Mesenchymal stem cell (in vitro differentiated cells and primary cell): ENCODE results near the gene ADA. TPM values are rescaled to one million over a fixed set of nuclear protein-coding genes. Genes with fewer than 3 reads are reported as not detected.
A peak's percentile ranks its signal among the peaks of the same experiment; 100 is the strongest.
"Not testable (repeated sequence)": the region's sequence is repeated elsewhere in the genome, so short reads cannot be mapped to it uniquely, and the experiment has no call there.

Experiments
- DNase-seq: peaks from one replicate; pipeline ENCODE4 v3.0.0-alpha.2; 2013
- H2AFZ ChIP-seq: one replicate; pipeline ENCODE4 v1.6.1; 2013; ENCODE audit warnings: low read depth, mild to moderate bottlenecking, control low read depth, inconsistent platforms, low read length, moderate library complexity
- H2AK5ac ChIP-seq: 2 replicates; pipeline ENCODE4 v1.6.1; 2013; ENCODE audit warnings: low read length, moderate library complexity, mild to moderate bottlenecking, inconsistent platforms; ENCODE audit not compliant: severe bottlenecking
- H2BK120ac ChIP-seq: one replicate; pipeline ENCODE4 v1.6.1; 2013; ENCODE audit warnings: low read depth, mild to moderate bottlenecking, inconsistent platforms, low read length, moderate library complexity
- H2BK12ac ChIP-seq, 2 experiments: one replicate each; pipeline ENCODE4 v1.6.1; 2013; ENCODE audit warnings: inconsistent platforms in 2 of 2, low read length in 2 of 2, mild to moderate bottlenecking in 2 of 2, moderate library complexity in 2 of 2, control low read depth in 1 of 2
- H2BK15ac ChIP-seq: one replicate; pipeline ENCODE4 v1.6.1; 2013; ENCODE audit warnings: mild to moderate bottlenecking, low read depth, inconsistent platforms; ENCODE audit not compliant: poor library complexity, severe bottlenecking
- H2BK5ac ChIP-seq: 2 replicates; pipeline ENCODE4 v1.6.1; 2013; ENCODE audit warnings: low read depth, mild to moderate bottlenecking, low read length, control low read depth, inconsistent platforms; ENCODE audit not compliant: poor library complexity, severe bottlenecking
- H3K14ac ChIP-seq, 2 experiments: one replicate each; pipeline ENCODE4 v1.6.1; 2013; ENCODE audit warnings: inconsistent platforms in 2 of 2, low read length in 2 of 2, control low read depth in 1 of 2, mild to moderate bottlenecking in 1 of 2, moderate library complexity in 1 of 2
- H3K18ac ChIP-seq, 2 experiments: one replicate each; pipeline ENCODE4 v1.6.1; 2013; ENCODE audit warnings: inconsistent platforms in 2 of 2, low read length in 2 of 2, control low read depth in 1 of 2, low read depth in 1 of 2, mild to moderate bottlenecking in 1 of 2
- H3K23ac ChIP-seq, 2 experiments: one replicate each; pipeline ENCODE4 v1.6.1; 2013; ENCODE audit warnings: inconsistent platforms in 2 of 2, low read length in 2 of 2, mild to moderate bottlenecking in 2 of 2, moderate library complexity in 2 of 2, control low read depth in 1 of 2
- H3K27ac ChIP-seq: 2 replicates; pipeline ENCODE4 v1.5.1; 2013; ENCODE audit warnings: mild to moderate bottlenecking, moderate library complexity, low read length, control low read depth, inconsistent platforms; ENCODE audit not compliant: poor library complexity, severe bottlenecking
- H3K27me3 ChIP-seq, 2 experiments: 2 replicates each; pipeline versions ENCODE4 v1.6.1 to v1.7.0; 2013; ENCODE audit warnings: low read length in 2 of 2, mild to moderate bottlenecking in 2 of 2, moderate library complexity in 2 of 2, control low read depth in 1 of 2, inconsistent platforms in 1 of 2; ENCODE audit not compliant: control insufficient read depth in 1 of 2, insufficient read depth in 1 of 2
- H3K36me3 ChIP-seq, 2 experiments: 2 replicates each; pipeline versions ENCODE4 v1.6.1 to v1.7.0; 2013; ENCODE audit warnings: low read length in 2 of 2, control low read depth in 1 of 2, inconsistent platforms in 1 of 2, low read depth in 1 of 2, mild to moderate bottlenecking in 1 of 2; ENCODE audit not compliant: insufficient read depth in 2 of 2, control insufficient read depth in 1 of 2
- H3K4ac ChIP-seq, 2 experiments: one replicate each; pipeline ENCODE4 v1.6.1; 2013; ENCODE audit warnings: inconsistent platforms in 2 of 2, low read length in 2 of 2, mild to moderate bottlenecking in 2 of 2, moderate library complexity in 2 of 2, control low read depth in 1 of 2, low read depth in 1 of 2
- H3K4me1 ChIP-seq: 2 replicates; pipeline ENCODE4 v1.6.1; 2013; ENCODE audit warnings: low read depth, low read length, control low read depth; ENCODE audit not compliant: control insufficient read depth, insufficient read depth
- H3K4me2 ChIP-seq: 2 replicates; pipeline ENCODE4 v1.6.1; 2013; ENCODE audit warnings: low read length, mild to moderate bottlenecking, inconsistent platforms; ENCODE audit not compliant: poor library complexity, severe bottlenecking
- H3K4me3 ChIP-seq, 2 experiments: 2 replicates each; pipeline versions ENCODE4 v1.5.1 to v1.7.0; 2013; ENCODE audit warnings: low read length in 2 of 2, mild to moderate bottlenecking in 2 of 2, control low read depth in 1 of 2, low read depth in 1 of 2; ENCODE audit not compliant: insufficient read depth in 1 of 2
- H3K79me1 ChIP-seq: replicated peaks from 2 replicates; pipeline ENCODE4 v1.6.1; 2013; ENCODE audit warnings: mild to moderate bottlenecking, control low read depth, low read length, inconsistent platforms; ENCODE audit not compliant: poor library complexity, severe bottlenecking
- H3K9ac ChIP-seq: 2 replicates; pipeline ENCODE4 v1.7.0; 2013; ENCODE audit warnings: mild to moderate bottlenecking, low read length, moderate library complexity
- H3K9me3 ChIP-seq: 2 replicates; pipeline ENCODE4 v1.7.0; 2013; ENCODE audit warnings: mild to moderate bottlenecking, low read length; ENCODE audit not compliant: control insufficient read depth
- H4K8ac ChIP-seq: one replicate; pipeline ENCODE4 v1.6.1; 2013; ENCODE audit warnings: inconsistent platforms, mild to moderate bottlenecking, low read length, moderate library complexity
- H4K91ac ChIP-seq: one replicate; pipeline ENCODE4 v1.6.1; 2013; ENCODE audit warnings: mild to moderate bottlenecking, low read length, inconsistent platforms
- WGBS: methylation state at CpG from one replicate; pipeline ENCODE4 v1.1.7; 2013; ENCODE audit warnings: mixed read lengths; 5-methylcytosine and 5-hydroxymethylcytosine counted together
- polyA plus RNA-seq, 2 experiments: library from polyadenylated mRNA; stranded (reverse); fragments of 200-250 nt; gene quantifications; one replicate each; pipeline ENCODE4 v1.2.3, GENCODE V29; 2013

Gene ADA
- 13.9 TPM for polyA plus RNA-seq (2013, experiment 1 of 2)
- polyA plus RNA-seq (2013, experiment 2 of 2): 14.1 TPM

DNA sequence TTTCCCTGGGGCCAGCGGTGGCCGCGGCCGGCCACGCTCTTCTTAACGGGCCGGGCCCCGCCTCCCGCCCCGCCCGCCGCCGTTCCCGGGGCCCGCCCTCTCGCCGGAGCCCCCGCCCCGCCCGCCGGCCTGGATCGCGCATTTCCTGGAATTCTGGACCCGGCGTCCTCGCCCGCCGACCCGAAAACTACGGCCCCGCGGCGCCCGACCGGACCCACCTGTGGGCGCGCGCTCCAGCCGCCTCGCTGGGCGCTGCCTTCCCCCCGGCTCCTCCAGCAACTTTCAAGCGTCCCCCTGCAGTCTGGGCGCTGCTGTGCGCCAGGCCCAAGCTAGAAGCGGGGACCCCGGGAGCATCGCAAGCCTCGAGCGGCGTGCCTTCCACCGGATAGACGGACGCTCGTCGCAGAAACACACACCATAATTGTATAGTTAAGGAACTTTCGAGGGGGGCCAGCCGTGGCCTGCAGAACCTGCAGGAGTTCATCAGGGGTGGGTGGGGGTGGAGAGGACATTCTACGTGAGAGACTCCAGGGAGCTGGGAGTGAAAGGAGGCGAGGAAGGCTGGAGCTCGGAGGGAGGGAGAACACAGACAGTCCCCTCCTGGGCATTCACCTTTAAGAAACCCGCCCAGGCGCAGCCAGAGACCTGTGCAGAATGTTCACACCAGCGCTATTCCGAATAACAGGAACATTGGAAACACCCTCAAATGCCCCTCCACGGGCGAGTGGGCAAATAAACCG is at the start of gene ADA:
Gene ADA, minus strand, starts transcription at position 16 of the 740 bp plus-strand sequence. CDS start 92 bp downstream, outside the sequence.
- peaks cover 18% of the 10 kb centered on the region for H3K4me1 ChIP-seq
- H2BK5ac ChIP-seq: no peak within 1 kb of the TSS
- peak; percentile 66 for DNase-seq
- H3K79me1 ChIP-seq: peaks cover 15% of the 10 kb centered on the region
- peak within 1 kb of the TSS; percentile 96 for H3K4me2 ChIP-seq
- peak within 1 kb of the TSS; percentile 73 to 91 for H3K4me3 ChIP-seq
- H3K27ac ChIP-seq: peak within 1 kb of the TSS; percentile 1
- H2AK5ac ChIP-seq: no peak within 1 kb of the TSS
- H3K14ac ChIP-seq: peak within 1 kb of the TSS in 1 of 2 experiments; percentile 75
- H3K4ac ChIP-seq: peak within 1 kb of the TSS; percentile 24 to 79
- H3K9me3 ChIP-seq: no peaks in the 10 kb centered on the region
- peak within 1 kb of the TSS in 1 of 2 experiments; percentile 75 for H3K23ac ChIP-seq
- H2AFZ ChIP-seq: peak within 1 kb of the TSS; percentile 80
- peak within 1 kb of the TSS; percentile 85 for H3K9ac ChIP-seq
- WGBS: under 1% methylated on average over 45 of the region's 68 CpGs
- H3K36me3 ChIP-seq: peaks cover 0 to 7% of the 10 kb centered on the region in 2 experiments
- peak within 1 kb of the TSS; percentile 90 to 93 for H3K18ac ChIP-seq
- H3K27me3 ChIP-seq: peaks cover 12% of the 10 kb centered on the region in 2 experiments
- H2BK120ac ChIP-seq: peak within 1 kb of the TSS; percentile 88
- peak within 1 kb of the TSS; percentile 76 for H4K91ac ChIP-seq
- peak within 1 kb of the TSS; percentile 95 for H4K8ac ChIP-seq
- peak within 1 kb of the TSS in 1 of 2 experiments; percentile 93 for H2BK12ac ChIP-seq
- peak within 1 kb of the TSS; percentile 83 for H2BK15ac ChIP-seq

DNA sequence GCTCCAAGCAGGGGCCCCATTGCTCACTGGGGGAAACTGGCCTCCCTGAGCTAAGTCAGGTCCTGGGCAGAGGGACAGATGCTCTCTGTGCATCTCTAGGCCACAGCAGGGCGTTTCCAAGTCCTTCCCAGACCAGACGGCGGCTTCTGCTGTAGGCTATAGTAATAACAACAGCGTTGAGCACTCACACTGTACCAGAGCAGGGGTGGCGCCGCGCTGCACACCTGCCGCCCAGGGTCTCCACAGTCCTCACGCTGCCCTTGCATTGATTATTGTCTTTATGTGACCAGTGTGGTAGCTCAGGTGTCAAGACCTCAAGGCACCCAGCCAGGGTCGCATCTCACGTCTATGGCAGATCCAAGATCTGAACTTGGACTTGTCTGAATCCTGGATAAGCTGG is 48.8 kb upstream of the ADA start:
- H3K36me3 ChIP-seq: no peaks in the 10 kb centered on the region
- H3K4ac ChIP-seq: peak overlapping the region; percentile 3 to 41
- no peaks in the 10 kb centered on the region for H3K27me3 ChIP-seq
- H3K9ac ChIP-seq: no peak overlapping the region
- H2BK120ac ChIP-seq: no peak overlapping the region
- no peak overlapping the region for H2AFZ ChIP-seq
- peak overlapping the region; percentile 41 to 57 for H3K18ac ChIP-seq
- peak overlapping the region; percentile 75 for H2BK15ac ChIP-seq
- H3K4me2 ChIP-seq: no peak overlapping the region
- H3K4me1 ChIP-seq: peaks cover 53% of the 10 kb centered on the region
- H2AK5ac ChIP-seq: peak overlapping the region; percentile 59
- no peak overlapping the region for H4K8ac ChIP-seq
- H3K14ac ChIP-seq: peak overlapping the region in 1 of 2 experiments; percentile 59
- no peak for DNase-seq
- H3K79me1 ChIP-seq: no peaks in the 10 kb centered on the region
- peak overlapping the region; percentile 78 for H4K91ac ChIP-seq
- no peak overlapping the region for H3K23ac ChIP-seq
- no peak overlapping the region for H3K4me3 ChIP-seq
- H3K27ac ChIP-seq: no peak overlapping the region
- WGBS: 94% methylated on average over 11 of the region's 11 CpGs
- H3K9me3 ChIP-seq: no peaks in the 10 kb centered on the region
- peak overlapping the region; percentile 70 to 96 for H2BK12ac ChIP-seq
- no peak overlapping the region for H2BK5ac ChIP-seq

DNA sequence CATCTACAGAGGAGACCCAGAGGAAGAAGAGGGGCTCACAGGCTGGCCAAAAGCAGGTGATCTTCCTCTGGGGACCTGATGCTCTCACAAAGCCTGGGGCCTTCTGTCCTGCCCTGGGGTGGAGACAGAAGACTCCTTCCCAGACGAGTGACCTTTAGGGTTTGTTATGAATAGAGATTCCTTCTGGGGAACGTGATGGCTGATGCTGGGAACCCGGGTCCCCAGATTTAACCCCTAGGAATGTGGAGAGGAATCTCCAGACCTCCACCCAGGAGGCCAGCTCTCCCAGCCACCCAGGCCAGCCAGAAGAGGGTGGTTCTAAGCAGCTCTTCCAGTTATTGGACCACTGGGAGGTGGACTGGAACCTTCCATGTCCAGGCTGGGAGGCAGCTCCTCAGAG is 46.9 kb upstream of the ADA start:
- H3K36me3 ChIP-seq: no peaks in the 10 kb centered on the region
- no peak overlapping the region for H2BK5ac ChIP-seq
- H3K27me3 ChIP-seq: no peaks in the 10 kb centered on the region
- peaks cover 41% of the 10 kb centered on the region for H3K4me1 ChIP-seq
- no peak overlapping the region for H2BK120ac ChIP-seq
- no peak overlapping the region for H3K4me2 ChIP-seq
- no peaks in the 10 kb centered on the region for H3K9me3 ChIP-seq
- no peak overlapping the region for H3K4me3 ChIP-seq
- H2AFZ ChIP-seq: no peak overlapping the region
- no peaks in the 10 kb centered on the region for H3K79me1 ChIP-seq
- H3K18ac ChIP-seq: peak overlapping the region in 1 of 2 experiments; percentile 19
- WGBS: 67% methylated on average over 3 of the region's 3 CpGs
- no peak overlapping the region for H3K23ac ChIP-seq
- no peak overlapping the region for H4K91ac ChIP-seq
- no peak overlapping the region for H4K8ac ChIP-seq
- no peak overlapping the region for H3K4ac ChIP-seq
- peak overlapping the region; percentile 33 for H2AK5ac ChIP-seq
- no peak overlapping the region for H3K14ac ChIP-seq
- DNase-seq: no peak
- no peak overlapping the region for H3K9ac ChIP-seq
- peak overlapping the region in 1 of 2 experiments; percentile 86 for H2BK12ac ChIP-seq
- no peak overlapping the region for H3K27ac ChIP-seq
- H2BK15ac ChIP-seq: peak overlapping the region; percentile 33

- H2AFZ ChIP-seq, H3K23ac ChIP-seq, H3K4me3 ChIP-seq, H2BK120ac ChIP-seq, H3K27me3 ChIP-seq, H3K9me3 ChIP-seq, H4K8ac ChIP-seq, H3K18ac ChIP-seq, H3K4ac ChIP-seq, H2BK5ac ChIP-seq, DNase-seq, H3K36me3 ChIP-seq, H3K27ac ChIP-seq, H3K4me2 ChIP-seq, H3K79me1 ChIP-seq, H2BK12ac ChIP-seq, H3K14ac ChIP-seq: not testable (repeated sequence)
- Histone ChIP-seq H3K9ac (peak overlapping the region; percentile 51), H2BK15ac (peak overlapping the region; percentile 56), H4K91ac (peak overlapping the region; percentile 59), H2AK5ac (peak overlapping the region; percentile 61), H3K4me1 (peaks cover 35% of the 10 kb centered on the region)
- WGBS: 98% methylated on average over 5 of the region's 5 CpGs
Measured at GRCh38 chr20:44697041-44697440, 45.5 kb upstream of the ADA start.
